Kasumi-1 (cell line): ENCODE results near the gene MGRN1.

Source experiments
- DNase-seq, 2 experiments: peaks; one replicate each; lab custom pipeline; 2025; lab: John Stamatoyannopoulos, UW

The MGRN1 gene

DNA sequence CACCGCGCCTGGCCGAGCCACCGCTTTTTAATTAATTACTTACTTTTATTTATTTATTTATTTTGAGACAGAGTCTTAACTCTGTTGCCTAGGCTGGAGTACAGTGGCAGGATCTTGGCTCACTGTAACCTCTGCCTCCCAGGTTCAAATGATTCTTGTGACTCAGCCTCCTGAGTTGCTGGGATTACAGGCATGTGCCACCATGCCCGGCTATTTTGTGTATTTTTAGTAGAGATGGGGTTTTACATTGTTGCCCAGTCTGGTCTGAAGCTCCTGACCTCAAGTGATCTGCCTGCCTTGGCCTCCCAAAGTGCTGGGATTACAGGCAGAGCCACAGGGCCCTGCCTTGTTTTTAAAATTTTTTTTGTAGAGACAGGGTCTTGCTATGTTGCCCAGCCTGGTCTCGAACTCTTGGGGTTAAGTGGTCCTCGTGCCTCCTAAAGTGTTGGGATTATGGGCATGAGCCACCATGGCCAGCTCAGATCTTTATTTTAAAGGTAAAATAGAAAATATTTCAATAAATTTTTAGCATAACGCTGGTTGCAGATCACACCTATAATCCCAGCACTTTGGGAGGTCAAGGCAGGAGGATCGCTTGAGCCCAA, 50.4 kb downstream of the MGRN1 start:
- DNase-seq: no peak

GRCh38 chr16:4675864-4676786, 51.5 kb downstream of the MGRN1 start:
- no peak for DNase-seq

DNA sequence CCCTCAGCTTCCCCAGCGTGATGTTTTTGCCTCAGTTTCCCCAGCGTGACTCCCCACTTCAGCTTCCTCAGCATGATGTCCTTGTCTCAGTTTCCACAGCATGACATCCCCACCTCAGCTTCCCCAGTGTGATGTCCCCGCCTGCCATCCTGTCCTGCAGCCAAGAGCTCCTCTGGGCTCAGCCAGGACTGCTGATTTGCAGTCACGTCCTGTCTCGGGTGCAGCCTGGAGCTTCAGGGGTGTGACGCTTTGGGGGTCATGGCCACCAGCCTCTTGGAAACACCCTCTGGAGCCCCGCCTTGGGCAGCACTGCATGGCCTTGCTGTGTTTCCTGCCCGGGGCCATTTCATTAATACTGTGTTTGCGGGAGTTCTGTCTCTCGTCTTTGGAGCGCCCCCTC, 52.2 kb downstream of the MGRN1 start:
- no peak for DNase-seq

DNA sequence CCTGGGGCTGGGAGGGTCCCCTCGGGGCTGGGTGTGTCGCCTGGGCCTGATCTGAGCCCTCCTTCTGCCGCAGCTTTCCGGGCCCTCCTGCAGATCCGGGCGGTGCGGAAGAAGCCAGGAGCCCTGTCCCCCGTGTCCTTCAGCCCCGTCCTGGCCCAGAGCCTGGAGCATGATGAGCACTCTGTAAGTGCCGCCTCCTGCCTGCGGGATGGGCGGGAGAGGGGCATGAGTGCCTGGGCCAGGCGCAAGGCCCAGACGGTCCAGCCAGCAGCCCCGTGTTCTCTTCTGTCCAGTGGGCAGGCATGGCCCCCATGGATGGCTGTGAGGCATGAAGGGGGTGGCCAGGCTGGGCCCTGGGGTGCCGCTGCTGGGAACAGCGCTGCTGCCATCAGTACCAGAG, 52.8 kb downstream of the MGRN1 start:
- no peak for DNase-seq

DNA sequence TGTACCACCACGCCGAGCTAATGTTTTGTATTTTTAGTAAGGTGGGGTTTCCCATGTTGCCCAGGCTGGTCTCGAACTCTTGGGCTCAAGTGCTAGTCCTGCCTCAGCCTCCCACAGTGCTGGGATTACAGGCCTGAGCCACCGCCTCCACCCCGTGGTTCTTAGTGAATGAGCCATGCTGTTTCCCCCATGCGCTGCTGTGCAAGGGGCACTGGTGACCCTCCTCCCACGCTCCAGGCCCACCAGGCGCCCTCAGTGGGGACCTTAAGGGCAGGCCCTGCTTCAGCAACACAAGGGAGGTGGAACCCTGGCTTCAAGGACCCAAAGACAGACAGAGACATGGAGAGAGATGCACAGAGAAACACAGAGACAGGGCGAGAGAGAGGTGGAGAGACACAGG, 53.4 kb downstream of the MGRN1 start:
- no peak for DNase-seq

DNA sequence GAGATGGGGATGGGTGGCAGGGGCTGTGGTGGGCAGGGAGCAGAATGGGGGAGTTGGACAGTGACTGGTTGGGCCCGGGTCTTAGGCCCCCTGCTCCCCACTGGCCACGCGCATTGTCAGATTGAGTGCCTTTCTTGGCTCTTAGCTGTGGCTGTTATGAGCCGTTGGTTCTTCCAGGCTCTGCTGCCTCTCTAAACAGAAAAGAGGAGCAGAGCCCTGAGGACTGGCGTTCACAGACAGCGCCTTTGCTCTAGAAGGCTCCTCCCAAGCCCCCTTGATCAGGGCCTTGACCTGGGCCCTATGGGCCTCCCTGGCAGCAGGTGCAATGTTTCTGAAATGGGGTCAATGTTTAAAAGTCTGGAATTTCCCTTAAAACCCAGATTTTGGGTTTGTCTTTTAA, 54.0 kb downstream of the MGRN1 start:
- no peak for DNase-seq

DNA sequence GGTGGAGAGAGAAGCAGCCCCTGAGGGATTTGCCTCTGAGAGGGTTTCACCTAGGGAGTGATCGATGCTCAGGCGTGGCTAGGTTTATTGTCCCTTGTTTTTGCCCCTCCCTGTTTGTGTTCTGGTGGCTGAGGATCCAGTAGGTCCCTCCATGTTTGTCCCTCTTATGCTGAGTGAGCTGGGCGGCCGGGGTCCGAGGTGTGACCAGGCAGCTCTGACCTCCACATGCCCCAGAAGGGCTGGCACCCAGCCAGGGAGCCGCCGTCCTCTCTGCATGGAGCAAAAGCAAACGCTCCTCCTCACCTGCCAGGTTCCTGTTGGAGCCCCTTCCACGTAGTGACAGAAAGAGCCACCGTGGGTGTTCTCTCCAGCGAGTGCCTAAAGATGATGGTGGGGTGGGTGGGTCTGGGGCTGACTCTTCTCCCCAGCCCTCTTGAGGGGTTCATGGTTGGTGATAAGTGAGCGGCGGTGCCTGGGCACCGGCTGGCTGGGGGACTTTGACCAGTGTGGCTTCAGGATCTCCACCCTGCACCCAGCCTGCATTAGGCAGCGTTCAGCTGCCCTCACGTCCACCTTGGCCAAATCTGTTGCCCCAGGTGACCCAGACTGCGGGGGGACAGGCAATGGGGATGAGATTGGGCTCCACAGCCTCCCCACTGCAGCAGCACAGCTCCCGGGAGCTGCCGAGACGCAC, 54.7 kb downstream of the MGRN1 start:
- no peak for DNase-seq

DNA sequence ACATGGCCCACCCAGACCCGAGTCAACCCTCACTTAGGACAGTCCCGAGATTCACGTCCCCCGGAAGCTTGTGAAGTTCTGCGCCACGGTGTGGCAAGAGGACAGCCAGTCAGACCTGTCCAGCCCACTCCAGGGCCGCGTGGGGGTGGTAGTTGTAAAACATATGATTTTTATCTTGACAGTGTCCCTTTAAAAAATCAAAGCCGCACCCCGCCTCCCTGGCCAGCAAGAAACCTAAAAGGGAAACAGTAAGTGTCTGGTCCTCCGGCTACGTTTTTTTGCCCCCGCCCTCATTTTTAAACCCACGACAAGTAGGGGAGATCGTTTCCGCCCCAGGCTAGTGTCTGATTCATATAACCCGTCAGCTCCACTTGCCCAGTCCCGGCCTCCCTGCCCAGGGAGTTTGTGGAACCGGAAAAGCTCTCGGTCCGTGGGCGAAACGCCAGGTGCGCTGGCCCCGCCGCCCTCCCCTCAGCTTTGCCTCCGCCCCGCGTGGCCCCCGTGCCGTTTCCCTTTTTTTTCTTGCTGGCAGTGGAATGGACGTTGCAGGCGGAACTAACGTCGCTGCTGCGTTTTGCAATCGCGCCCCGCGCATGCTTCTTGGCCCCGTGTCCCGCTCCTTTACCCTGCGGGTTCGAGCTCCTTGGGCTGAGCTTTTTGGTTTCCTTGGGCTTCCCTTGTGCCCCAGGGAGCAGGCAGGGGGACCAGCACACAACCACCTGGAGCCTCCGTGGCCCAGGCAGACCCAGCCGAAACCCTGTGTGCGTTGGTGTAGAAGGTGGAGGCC, 55.4 kb downstream of the MGRN1 start:
- DNase-seq: peak; percentile 87 to 89

DNA sequence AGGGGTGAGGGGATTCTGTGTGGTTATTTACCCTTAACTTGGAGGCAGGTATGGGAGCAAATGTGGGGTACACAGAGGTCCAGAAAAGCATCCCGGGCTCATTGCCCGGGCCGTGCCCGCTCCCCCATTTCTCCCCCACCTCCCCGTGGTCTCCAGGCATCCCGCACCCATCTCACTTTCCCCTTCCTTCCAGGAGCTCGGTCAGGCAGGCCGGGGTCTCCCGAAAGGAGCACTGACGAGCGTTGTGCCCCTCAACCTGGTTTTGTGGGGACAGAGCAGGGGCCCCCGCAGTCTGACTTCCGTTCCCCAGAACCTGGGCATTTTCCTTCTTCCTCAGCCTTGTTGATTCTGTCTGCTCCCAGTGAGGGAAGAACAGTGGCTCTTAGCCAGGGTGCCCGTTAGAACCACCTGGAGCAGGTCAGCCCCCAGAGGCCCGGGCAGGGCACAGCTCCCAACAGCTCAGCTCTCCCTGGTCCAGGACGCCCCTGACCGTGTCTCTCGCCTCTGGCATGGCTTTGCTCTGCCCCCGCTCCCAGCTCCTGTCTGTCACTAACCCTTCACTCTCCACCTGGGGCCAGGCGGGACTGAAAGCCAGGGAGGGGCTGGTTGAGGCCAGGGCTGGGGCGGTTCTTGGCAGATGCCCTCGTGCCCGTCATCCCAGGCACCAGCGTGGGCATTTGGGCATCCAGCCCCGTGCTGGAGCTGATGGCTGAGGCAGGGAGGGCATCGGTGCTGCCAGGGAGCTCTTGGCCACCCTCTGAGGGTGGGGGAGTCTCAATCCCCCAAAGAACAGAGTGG, 56.2 kb downstream of the MGRN1 start:
- no peak for DNase-seq

- DNase-seq: no peak
These were observed 57.0 kb downstream of the MGRN1 start for GRCh38 chr16:4681471-4682083.

DNA sequence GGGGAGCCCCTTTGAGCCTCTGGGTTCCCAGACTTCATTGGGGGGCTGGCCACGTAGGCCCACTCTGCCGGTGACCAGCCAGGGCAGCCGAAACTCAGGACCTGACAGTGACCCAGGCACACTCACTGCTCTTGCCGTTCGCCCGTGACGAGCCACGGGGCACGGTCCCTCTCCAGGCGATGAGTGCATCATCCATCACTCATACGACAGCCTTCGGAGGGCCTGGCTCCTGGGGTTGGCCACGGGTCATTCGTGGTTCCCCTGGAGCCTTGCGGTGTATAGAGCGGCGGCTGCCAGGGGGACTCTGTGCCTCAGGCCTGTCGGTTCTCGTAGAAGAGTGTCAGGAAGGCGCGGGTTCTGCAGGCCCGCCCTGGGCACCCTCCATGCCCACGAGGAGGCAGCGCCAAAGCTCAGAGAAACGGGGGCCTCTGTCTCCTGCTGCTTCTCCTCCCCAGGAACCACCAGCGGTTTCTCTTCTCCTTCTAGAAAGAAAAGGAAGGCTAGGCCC, 57.5 kb downstream of the MGRN1 start:
- no peak for DNase-seq

- peak in 1 of 2 experiments; percentile 22 for DNase-seq
These were observed 58.1 kb downstream of the MGRN1 start for GRCh38 chr16:4682616-4683254.

- DNase-seq: no peak
These were observed 58.8 kb downstream of the MGRN1 start for GRCh38 chr16:4683255-4684057.

GRCh38 chr16:4684058-4684715, 59.6 kb downstream of the MGRN1 start:
- no peak for DNase-seq

GRCh38 chr16:4684763-4685162, 60.1 kb downstream of the MGRN1 start:
- DNase-seq: no peak

GRCh38 chr16:4685292-4685691, 60.7 kb downstream of the MGRN1 start:
- no peak for DNase-seq

- no peak for DNase-seq
These were observed 61.3 kb downstream of the MGRN1 start for GRCh38 chr16:4685776-4686496.
